MCF 10A (cell line): ENCODE data around the gene GATAD2B. TPM values are rescaled to one million over a fixed set of nuclear protein-coding genes. Genes with fewer than 3 reads are reported as not detected.

Experiments
- BruUV-seq: library from RNA; stranded (reverse); fragments of 400-500 nt; replicated peaks from 2 replicates; lab custom pipeline; 2021; lab: Mats Ljungman, UMichigan
- CTCF ChIA-PET: fragments of 300-600 bp; sonication (Branson Sonifier 250); formaldehyde crosslinking; extraction: SDS; loops from one replicate; lab custom pipeline; 2021; ENCODE audit warnings: antibody characterized with exemption, inconsistent platforms; lab: Yijun Ruan, JAX
- POLR2A ChIA-PET: fragments of 300-600, 350-650 bp; sonication (Branson Sonifier 250); formaldehyde crosslinking; extraction: SDS; loops from one replicate; lab custom pipeline; 2020; ENCODE audit warnings: antibody characterized with exemption, inconsistent platforms; lab: Yijun Ruan, JAX
- DNase-seq: peaks from one replicate; pipeline ENCODE4 v3.0.0-alpha.2; 2018; ENCODE audit not compliant: unreplicated experiment
- H3K27ac Mint-ChIP-seq: one replicate; pipeline ENCODE4 v1.8.0; 2022; ENCODE audit warnings: mild to moderate bottlenecking, low read depth, mixed read lengths; ENCODE audit not compliant: unreplicated experiment
- H3K27me3 Mint-ChIP-seq: one replicate; pipeline ENCODE4 v1.8.0; 2022; ENCODE audit warnings: mixed read lengths; ENCODE audit not compliant: insufficient read depth, unreplicated experiment
- H3K36me3 Mint-ChIP-seq: one replicate; pipeline ENCODE4 v1.8.0; 2022; ENCODE audit warnings: mild to moderate bottlenecking, moderate library complexity, mixed read lengths; ENCODE audit not compliant: insufficient read depth, unreplicated experiment
- H3K4me1 Mint-ChIP-seq: one replicate; pipeline ENCODE4 v1.8.0; 2022; ENCODE audit warnings: mixed read lengths; ENCODE audit not compliant: insufficient read depth, unreplicated experiment
- H3K4me3 Mint-ChIP-seq: one replicate; pipeline ENCODE4 v1.8.0; 2022; ENCODE audit warnings: mild to moderate bottlenecking, moderate library complexity, mixed read lengths; ENCODE audit not compliant: unreplicated experiment
- H3K9me3 Mint-ChIP-seq: one replicate; pipeline ENCODE4 v1.8.0; 2022; ENCODE audit warnings: mixed read lengths; ENCODE audit not compliant: unreplicated experiment
- CTCF ChIP-seq: fragments of 200-600 bp; IDR thresholded peaks from one replicate; pipeline ENCODE4 v1.8.0; 2022; ENCODE audit warnings: antibody characterized with exemption, mild to moderate bottlenecking; ENCODE audit not compliant: unreplicated experiment
- intact Hi-C: fragments of 100-400 bp; cut with micrococcal nuclease; formaldehyde crosslinking; loops from 2 replicates; pipeline ENCODE4 v1.14.1; 2022
- total RNA-seq: library from RNA; stranded (reverse); gene quantifications from 2 replicates; pipeline ENCODE4 v1.2.3, GENCODE V29; 2022

GATAD2B gene
- total RNA-seq, 1 experiment from 2014 or later = 95.5 TPM

- no peak for TF ChIP-seq CTCF
- CTCF ChIA-PET = interaction anchor here (0.6 to 5.6 kb wide), 4 partner anchors 15 to 129 kb away, joined by 3 to 60 read pairs (median 22); partner anchors contain the start of genes DENND4B and RAB13
- intact Hi-C loops = loop anchor here (5.0 kb wide), 1 partner anchor 311 kb away; the partner anchor contains the start of gene HAX1
Observed at GRCh38 chr1:153961421-153961820, 38.6 kb upstream of the GATAD2B start.

DNA sequence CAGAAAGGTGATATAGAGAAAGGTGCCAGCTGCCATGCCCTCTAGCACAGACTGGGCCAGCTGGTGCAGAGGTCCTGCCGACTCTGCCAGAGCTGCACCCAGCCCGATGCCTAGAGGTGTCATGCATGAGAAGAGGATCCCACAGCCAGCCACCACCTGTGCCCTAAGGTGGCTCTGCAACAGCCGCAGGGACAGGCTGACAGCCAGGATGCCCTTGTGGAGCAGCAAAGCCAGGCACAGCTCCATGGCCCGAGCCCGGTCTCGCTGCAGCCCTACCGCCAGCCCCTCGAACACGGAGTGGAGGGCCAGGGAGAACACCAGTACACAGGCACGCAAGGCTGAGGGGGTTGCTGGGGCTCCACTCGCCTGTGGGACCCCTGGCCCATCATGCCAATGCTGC, 37.4 kb upstream of the GATAD2B start:
- no peak overlapping the region for H3K27ac Mint-ChIP-seq
- peaks cover 45% of the 10 kb centered on the region for H3K36me3 Mint-ChIP-seq
- DNase-seq = no peak
- ChIA-PET CTCF (interaction anchor here (0.5 to 5.6 kb wide), 4 partner anchors 12 to 219 kb away, joined by 3 to 60 read pairs (median 22); partner anchors contain the start of genes DENND4B and RAB13), POLR2A (interaction anchor here (0.9 to 16.7 kb wide), 6 partner anchors 2 to 327 kb away, joined by 3 to 647 read pairs (median 248); partner anchors contain the start of genes CHTOP, CREB3L4, CRTC2 and DENND4B)
- H3K4me3 Mint-ChIP-seq = no peak overlapping the region
- H3K27me3 Mint-ChIP-seq = no peaks in the 10 kb centered on the region
- peaks cover 61% of the 10 kb centered on the region for H3K4me1 Mint-ChIP-seq
- BruUV-seq = no TSS peak
- intact Hi-C loops = loop anchor here (5.0 kb wide), 1 partner anchor 312 kb away; the partner anchor contains the start of gene HAX1
- H3K9me3 Mint-ChIP-seq = no peaks in the 10 kb centered on the region
- no peak for TF ChIP-seq CTCF

More at GRCh38 chr1:153961421-153961820, 38.6 kb upstream of the GATAD2B start:
- Mint-ChIP-seq H3K27ac (peak overlapping the region; percentile 72), H3K9me3 (no peaks in the 10 kb centered on the region), H3K4me1 (peaks cover 64% of the 10 kb centered on the region), H3K27me3 (no peaks in the 10 kb centered on the region), H3K4me3 (peak overlapping the region; percentile 73), H3K36me3 (peaks cover 45% of the 10 kb centered on the region)
- POLR2A ChIA-PET = interaction anchor here (0.5 to 16.6 kb wide), 12 partner anchors 10 to 394 kb away, joined by 3 to 647 read pairs (median 12); partner anchors contain the start of genes CHTOP, CRTC2, DENND4B and GATAD2B
- no TSS peak for BruUV-seq
- DNase-seq = no peak

GRCh38 chr1:153959454-153959853, 36.7 kb upstream of the GATAD2B start:
- H3K27me3 Mint-ChIP-seq = no peaks in the 10 kb centered on the region
- no peak for TF ChIP-seq CTCF
- peaks cover 58% of the 10 kb centered on the region for H3K4me1 Mint-ChIP-seq
- POLR2A ChIA-PET = interaction anchor here (0.6 to 16.7 kb wide), 9 partner anchors 2 to 347 kb away, joined by 3 to 647 read pairs (median 32); partner anchors contain the start of genes CHTOP, CREB3L4, CRTC2 and DENND4B
- BruUV-seq = TSS peak; percentile 10
- intact Hi-C loops = loop anchor here (2.0 kb wide), 1 partner anchor 27 kb away; the partner anchor contains the start of gene RAB13
- DNase-seq = no peak
- H3K4me3 Mint-ChIP-seq = no peak overlapping the region
- H3K9me3 Mint-ChIP-seq = no peaks in the 10 kb centered on the region
- CTCF ChIA-PET = interaction anchor here (0.6 to 5.6 kb wide), 3 partner anchors 13 to 220 kb away, joined by 5 to 60 read pairs (median 40); partner anchors contain the start of genes DENND4B and RAB13
- peaks cover 46% of the 10 kb centered on the region for H3K36me3 Mint-ChIP-seq
- H3K27ac Mint-ChIP-seq = no peak overlapping the region

DNA sequence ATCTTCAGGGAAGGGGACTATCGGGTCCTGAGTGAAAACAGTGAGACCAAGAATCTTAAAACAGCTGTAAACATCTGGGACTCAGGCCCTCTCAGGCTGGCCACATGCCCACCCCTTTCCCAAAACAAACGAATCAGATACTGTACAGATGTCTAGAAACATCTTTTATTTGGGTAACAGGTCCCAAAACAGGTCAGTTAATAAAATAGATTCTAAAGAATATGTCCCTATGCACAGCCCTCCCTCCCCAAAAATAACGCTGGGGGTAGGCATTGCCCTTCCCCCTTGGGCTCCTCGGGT, 36.1 kb upstream of the GATAD2B start:
- intact Hi-C loops = loop anchor here (2.0 kb wide), 1 partner anchor 28 kb away; the partner anchor contains the start of gene RAB13
- Mint-ChIP-seq H3K27ac (peak overlapping the region; percentile 92), H3K36me3 (peaks cover 52% of the 10 kb centered on the region), H3K9me3 (no peaks in the 10 kb centered on the region), H3K4me1 (peaks cover 59% of the 10 kb centered on the region), H3K4me3 (peak overlapping the region; percentile 96), H3K27me3 (no peaks in the 10 kb centered on the region)
- DNase-seq = no peak
- ChIA-PET POLR2A (interaction anchor here (0.6 to 16.7 kb wide), 19 partner anchors 3 to 398 kb away, joined by 3 to 647 read pairs (median 6); partner anchors contain the start of genes CHTOP, CREB3L4, CRTC2 and DENND4B), CTCF (interaction anchor here (0.9 to 5.6 kb wide), 4 partner anchors 8 to 83 kb away, joined by 3 to 60 read pairs (median 5); partner anchors contain the start of genes DENND4B and RAB13)
- TF ChIP-seq CTCF = no peak
- BruUV-seq = no TSS peak
